Esophagus muscularis mucosa (tissue), 4 donors: Measurements from ENCODE around the gene SLC2A10. TPM values are rescaled to one million over a fixed set of nuclear protein-coding genes. Genes with fewer than 3 reads are reported as not detected.
A peak's percentile ranks its signal among the peaks of the same experiment; 100 is the strongest.

Source experiments
- DNase-seq: peaks from one replicate; pipeline ENCODE4 v3.0.0-alpha.2; 2017; ENCODE audit errors: extremely low spot score
- H3K27ac ChIP-seq, 4 donors: fragments of 200-600 bp; sonication (generic); replicated peaks in 1 of 4; 1 replicate in 3 of 4; 2 replicates in 1 of 4; pipeline ENCODE4 v1.5.1; 2016 to 2019; ENCODE audit warnings: mild to moderate bottlenecking in 1 of 4
- H3K27me3 ChIP-seq, 4 donors: fragments of 200-600 bp; sonication (generic); one replicate each; pipeline versions ENCODE4 v1.5.1 to v1.6.0; 2016 to 2019
- H3K36me3 ChIP-seq, 4 donors: fragments of 200-600 bp; sonication (generic); one replicate each; pipeline ENCODE4 v1.5.1; 2016 to 2019
- H3K4me1 ChIP-seq, 4 donors: fragments of 200-600 bp; sonication (generic); one replicate each; pipeline ENCODE4 v1.5.1; 2016 to 2019
- H3K4me3 ChIP-seq, 4 donors: fragments of 200-600 bp; sonication (generic); 1 replicate in 2 of 4; 2 replicates in 2 of 4; pipeline ENCODE4 v1.5.1; 2016 to 2019; ENCODE audit warnings: mild to moderate bottlenecking in 4 of 4, moderate library complexity in 1 of 4
- H3K9me3 ChIP-seq, 4 donors: fragments of 200-600 bp; sonication (generic); 1 replicate in 3 of 4; 2 replicates in 1 of 4; pipeline ENCODE4 v1.5.1; 2016 to 2019
- EP300 ChIP-seq: sonication (generic); formaldehyde crosslinking; IDR thresholded peaks from one replicate; pipeline ENCODE4 v1.6.1; 2017; ENCODE audit warnings: antibody characterized with exemption
- POLR2A ChIP-seq: fragments of 450-650 bp; IDR thresholded peaks from one replicate; pipeline ENCODE4 v1.6.1; 2017; ENCODE audit warnings: antibody characterized with exemption, moderate library complexity, mild to moderate bottlenecking, low read depth
- POLR2AphosphoS5 ChIP-seq, 2 donors: sonication (generic); formaldehyde crosslinking; IDR thresholded peaks; one replicate each; pipeline ENCODE4 v1.6.1; 2017; ENCODE audit warnings: antibody characterized with exemption in 2 of 2
- WGBS: methylation state at CpG from one replicate; pipeline ENCODE4 v1.1.5; 2018; 5-methylcytosine and 5-hydroxymethylcytosine counted together
- intact Hi-C: fragments of 100-400 bp; cut with DNase I; formaldehyde crosslinking; loops from one replicate; pipeline ENCODE4 v1.15.1; 2023
- total RNA-seq, 4 donors: library from RNA; depleted of rRNA; stranded (reverse); fragments of >200 nt; gene quantifications; one replicate each; pipeline versions ENCODE4 v1.1.0 to v1.2.1, GENCODE V29; 2016
- TF ChIP-seq, protein P1 (sequence below), 3 experiments: fragments of 200-600 bp in 2 of 3; fragments of 450-650 bp in 1 of 3; sonication (generic) in 2 of 3; IDR thresholded peaks; one replicate each; pipeline ENCODE4 v1.5.1; 2017 to 2019; ENCODE audit warnings: antibody characterized with exemption in 3 of 3, mild to moderate bottlenecking in 2 of 3, moderate library complexity in 1 of 3

The SLC2A10 gene
- total RNA-seq, 4 donors from 2014 or later: 9.6 to 27.0 (median 15.3) TPM

DNA sequence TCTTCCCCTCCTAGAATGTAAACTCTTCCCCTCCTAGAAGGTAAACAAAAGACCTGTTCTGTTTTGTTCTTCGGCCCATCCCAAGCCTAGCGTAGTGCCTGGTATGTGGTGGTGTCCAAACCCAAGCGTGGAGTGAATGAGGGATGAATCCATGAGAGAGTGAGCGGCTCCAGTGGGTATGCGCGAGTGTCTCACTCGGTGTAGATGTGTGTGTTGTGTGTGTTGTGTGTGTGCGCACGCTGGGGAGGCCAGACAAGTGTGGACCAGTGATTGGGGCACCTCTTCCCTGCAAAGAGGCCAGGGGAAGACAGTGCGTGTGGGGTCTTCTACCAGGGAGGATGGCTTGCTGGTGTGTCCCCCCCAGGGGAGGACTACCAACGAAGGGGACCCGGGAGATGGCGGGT is 392 bp upstream of the SLC2A10 start:
- DNase-seq: no peak
- Histone ChIP-seq H3K27me3 (no peaks in the 10 kb centered on the region), H3K4me1 (peaks cover 9 to 52% (median 43%) of the 10 kb centered on the region in 4 donors), H3K36me3 (no peaks in the 10 kb centered on the region), H3K4me3 (peak overlapping the region; percentile 78 to 86 (median 84)), H3K9me3 (no peaks in the 10 kb centered on the region), H3K27ac (peak overlapping the region; percentile 71 to 85 (median 80))
- TF ChIP-seq, protein P1, sequence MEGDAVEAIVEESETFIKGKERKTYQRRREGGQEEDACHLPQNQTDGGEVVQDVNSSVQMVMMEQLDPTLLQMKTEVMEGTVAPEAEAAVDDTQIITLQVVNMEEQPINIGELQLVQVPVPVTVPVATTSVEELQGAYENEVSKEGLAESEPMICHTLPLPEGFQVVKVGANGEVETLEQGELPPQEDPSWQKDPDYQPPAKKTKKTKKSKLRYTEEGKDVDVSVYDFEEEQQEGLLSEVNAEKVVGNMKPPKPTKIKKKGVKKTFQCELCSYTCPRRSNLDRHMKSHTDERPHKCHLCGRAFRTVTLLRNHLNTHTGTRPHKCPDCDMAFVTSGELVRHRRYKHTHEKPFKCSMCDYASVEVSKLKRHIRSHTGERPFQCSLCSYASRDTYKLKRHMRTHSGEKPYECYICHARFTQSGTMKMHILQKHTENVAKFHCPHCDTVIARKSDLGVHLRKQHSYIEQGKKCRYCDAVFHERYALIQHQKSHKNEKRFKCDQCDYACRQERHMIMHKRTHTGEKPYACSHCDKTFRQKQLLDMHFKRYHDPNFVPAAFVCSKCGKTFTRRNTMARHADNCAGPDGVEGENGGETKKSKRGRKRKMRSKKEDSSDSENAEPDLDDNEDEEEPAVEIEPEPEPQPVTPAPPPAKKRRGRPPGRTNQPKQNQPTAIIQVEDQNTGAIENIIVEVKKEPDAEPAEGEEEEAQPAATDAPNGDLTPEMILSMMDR (IDR thresholded peaks at IDR 0.05): no peak
- no peak for TF ChIP-seq POLR2A
- TF ChIP-seq EP300: no peak
- TF ChIP-seq POLR2AphosphoS5 (IDR thresholded peaks at IDR 0.05): no peak
- 54% methylated on average over 11 of the region's 13 CpGs for WGBS
- intact Hi-C loops: no loop called here

DNA sequence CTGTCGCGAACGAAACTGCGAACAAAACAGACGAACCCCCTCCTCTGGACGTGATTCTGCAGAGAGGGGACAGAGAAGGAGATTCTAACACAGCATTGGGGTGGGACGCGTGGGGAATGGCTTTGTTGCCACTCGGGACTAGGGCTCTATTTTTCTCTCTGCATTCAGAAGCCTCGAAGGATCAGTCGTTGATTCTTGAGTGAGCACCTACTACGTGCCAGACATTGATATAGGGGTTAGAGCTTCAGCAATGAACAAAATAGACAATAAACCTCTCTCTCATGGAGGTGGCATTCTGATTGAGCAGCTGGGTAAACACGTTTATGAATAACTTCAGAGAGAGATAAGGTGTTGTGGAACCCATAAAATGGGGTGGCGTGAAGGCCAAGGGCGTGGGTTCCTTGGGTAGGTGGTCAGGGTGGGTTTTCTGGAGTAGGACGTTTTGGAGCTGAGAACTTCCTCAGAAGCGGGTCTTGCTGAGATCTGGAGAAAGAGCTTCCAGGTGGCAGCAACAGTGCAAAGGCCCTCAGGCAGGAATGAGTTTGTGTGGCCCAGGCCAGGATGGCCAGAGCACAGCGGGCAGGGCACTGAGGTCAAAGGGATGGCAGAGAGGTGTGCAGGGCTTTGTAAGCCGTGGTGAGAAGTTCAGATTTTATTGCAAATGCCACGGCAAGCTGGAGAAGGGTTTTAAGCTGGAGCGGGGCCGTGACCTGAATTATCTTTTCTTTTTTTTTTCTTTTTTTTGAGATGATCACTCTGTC is 884 bp downstream of the SLC2A10 start:
- TF ChIP-seq EP300: no peak
- no peak for DNase-seq
- Histone ChIP-seq H3K27me3 (no peaks in the 10 kb centered on the region), H3K27ac (peak overlapping the region; percentile 71 to 85 (median 80)), H3K4me1 (peaks cover 10 to 62% (median 51%) of the 10 kb centered on the region in 4 donors), H3K4me3 (peak overlapping the region; percentile 78 to 86 (median 84)), H3K9me3 (no peaks in the 10 kb centered on the region), H3K36me3 (no peaks in the 10 kb centered on the region)
- intact Hi-C loops: no loop called here
- WGBS: 42% methylated on average over 22 of the region's 22 CpGs

DNA sequence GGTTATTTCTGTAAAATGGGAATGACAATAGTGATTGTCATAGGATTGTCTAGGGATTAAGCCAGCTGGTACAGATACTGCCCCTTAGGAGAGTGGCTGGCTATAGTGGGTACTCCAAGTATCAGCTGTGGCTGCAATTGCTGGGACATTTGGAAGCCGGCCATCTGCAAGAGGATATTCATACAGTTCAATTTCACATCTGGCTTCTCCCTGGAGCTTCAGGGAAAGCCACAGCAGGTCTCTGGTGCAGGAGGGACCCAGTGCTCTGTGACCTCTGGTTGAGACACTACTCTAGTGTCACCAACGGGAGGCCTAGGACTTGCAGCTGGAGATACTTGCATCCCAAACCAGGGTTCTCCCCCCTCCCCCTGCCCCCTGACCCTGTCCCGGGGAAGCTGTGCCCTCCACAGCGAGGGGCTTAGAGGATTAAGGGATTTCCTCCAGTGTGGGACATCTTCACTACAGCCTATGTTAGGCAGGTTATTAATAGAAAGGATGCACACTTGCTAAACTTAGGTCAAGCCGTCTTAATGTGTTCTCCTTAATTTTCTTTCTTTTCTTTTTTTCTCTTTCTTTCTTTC is 2.7 kb downstream of the SLC2A10 start:
- Histone ChIP-seq H3K9me3 (no peaks in the 10 kb centered on the region), H3K36me3 (no peaks in the 10 kb centered on the region), H3K27me3 (no peaks in the 10 kb centered on the region), H3K27ac (no peak overlapping the region), H3K4me1 (peaks cover 11 to 68% (median 55%) of the 10 kb centered on the region in 4 donors), H3K4me3 (no peak overlapping the region)
- intact Hi-C loops: no loop called here
- TF ChIP-seq POLR2A: no peak
- TF ChIP-seq POLR2AphosphoS5 (IDR thresholded peaks at IDR 0.05): no peak
- no peak for TF ChIP-seq EP300
- TF ChIP-seq, protein P1 (IDR thresholded peaks at IDR 0.05): no peak
- WGBS: 79% methylated on average over 4 of the region's 5 CpGs
- DNase-seq: no peak

DNA sequence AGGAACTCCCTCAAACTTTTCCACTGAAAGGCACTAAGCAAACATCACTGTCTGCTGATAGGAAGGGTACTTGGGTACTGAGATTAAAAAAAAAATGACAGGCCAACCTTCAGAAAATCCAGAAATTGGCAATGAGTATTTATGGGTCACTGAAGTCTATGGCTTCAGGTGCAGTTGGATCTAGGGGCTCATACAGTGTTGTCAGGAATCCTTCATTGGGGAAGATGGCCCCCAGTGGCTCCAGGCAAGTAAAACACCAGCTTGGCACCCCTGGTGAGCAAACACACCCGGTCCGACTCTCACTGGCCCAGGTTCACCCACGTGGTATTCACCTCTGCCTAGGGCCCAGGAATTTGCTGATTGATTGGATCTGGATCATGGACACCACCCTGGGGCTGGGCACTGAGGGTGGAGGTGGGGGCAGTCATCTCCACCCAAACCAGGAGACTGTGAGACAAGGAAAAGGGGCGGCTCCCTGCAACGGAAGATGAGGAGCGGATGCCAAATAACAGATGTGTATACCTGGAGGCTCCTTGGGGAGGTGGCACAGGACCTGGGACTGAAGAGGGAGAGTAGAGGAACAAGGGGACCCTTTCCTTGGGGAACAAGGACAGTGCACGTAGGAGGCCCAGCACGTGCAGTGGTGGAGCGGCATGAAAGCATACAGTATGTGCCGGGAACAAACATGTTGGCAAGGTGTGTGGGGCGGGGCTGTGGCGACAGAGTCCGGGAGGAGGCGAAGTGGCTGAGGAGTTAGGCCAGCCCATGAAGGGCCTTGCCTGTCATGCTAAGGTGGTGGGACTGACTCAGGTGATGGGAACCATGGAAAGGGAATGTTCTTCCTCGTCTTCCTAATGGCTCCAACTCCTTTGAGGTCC is 4.7 kb downstream of the SLC2A10 start:
- Histone ChIP-seq H3K9me3 (no peaks in the 10 kb centered on the region), H3K36me3 (no peaks in the 10 kb centered on the region), H3K4me1 (peaks cover 8 to 62% (median 50%) of the 10 kb centered on the region in 4 donors), H3K27ac (peak overlapping the region in 1 of 4 donors; percentile 61), H3K27me3 (no peaks in the 10 kb centered on the region), H3K4me3 (no peak overlapping the region)
- 92% methylated on average over 13 of the region's 15 CpGs for WGBS
- TF ChIP-seq, protein P1 (IDR thresholded peaks at IDR 0.05): no peak
- TF ChIP-seq EP300: no peak
- TF ChIP-seq POLR2A: no peak
- TF ChIP-seq POLR2AphosphoS5 (IDR thresholded peaks at IDR 0.05): no peak
- intact Hi-C loops: no loop called here
- no peak for DNase-seq
